K562 (cell line): Measurements from ENCODE around the gene CDH16. TPM values are rescaled to one million over a fixed set of nuclear protein-coding genes. Genes with fewer than 3 reads are reported as not detected.
A peak's percentile ranks its signal among the peaks of the same experiment; 100 is the strongest.

Experiments
- ATAC-seq: fragments of 200-7000 bp; cut with Tn5 transposase; 3 replicates; pipeline ENCODE4 v1.9.1; 2020; ENCODE audit warnings: moderate library complexity
- BruUV-seq: library from RNA; stranded (reverse); fragments of 400-500 nt; replicated peaks from 2 replicates; lab custom pipeline; 2021; lab: Mats Ljungman, UMichigan
- CTCF ChIA-PET: fragments of 300-600 bp; formaldehyde crosslinking; extraction: SDS; loops from one replicate; lab custom pipeline; 2021; ENCODE audit warnings: low intra/inter-chr PET ratio; lab: Yijun Ruan, JAX
- POLR2A ChIA-PET: fragments of 300-600, 350-650 bp; sonication (Branson Sonifier 250); formaldehyde crosslinking; extraction: SDS; loops from one replicate; lab custom pipeline; 2021; ENCODE audit warnings: antibody characterized with exemption, inconsistent platforms; lab: Yijun Ruan, JAX
- DNase-seq, 4 experiments: peaks; one replicate each; pipeline versions ENCODE4 v3.0.0 to v3.0.0-alpha.2; 2011 to 2018; ENCODE audit warnings: low spot score in 3 of 4, mixed read lengths in 3 of 4; ENCODE audit errors: extremely low read depth in 1 of 4
- FAIRE-seq: peaks from 2 replicates; lab custom pipeline; 2011; peaks lifted over from hg19 to GRCh38; lab: Jason Lieb, UNC
- H2AFZ ChIP-seq: 2 replicates; pipeline ENCODE4 v1.6.0; 2011; ENCODE audit warnings: low read depth, low read length, control low read depth, inconsistent platforms
- H3K27ac ChIP-seq: fragments of 200-600 bp; 3 replicates; pipeline ENCODE4 v1.8.0; 2011; ENCODE audit warnings: low read depth, mild to moderate bottlenecking, control low read depth, inconsistent platforms, low read length, moderate library complexity, mixed read lengths; ENCODE audit errors: extremely low read depth
- H3K27me3 ChIP-seq, 2 experiments: fragments of 300-600 bp in 1 of 2; 2 replicates in 1 of 2; 3 replicates in 1 of 2; pipeline versions ENCODE4 v1.6.0 to v1.8.0; 2011; ENCODE audit warnings: inconsistent platforms in 2 of 2, low read length in 2 of 2, mild to moderate bottlenecking in 1 of 2, mixed read lengths in 1 of 2, moderate library complexity in 1 of 2; ENCODE audit not compliant: control insufficient read depth in 2 of 2, insufficient read depth in 2 of 2
- H3K36me3 ChIP-seq: fragments of 300-600 bp; 3 replicates; pipeline ENCODE4 v1.8.0; 2011; ENCODE audit warnings: mild to moderate bottlenecking, low read length, inconsistent platforms; ENCODE audit not compliant: control insufficient read depth, insufficient read depth
- H3K4me1 ChIP-seq, 2 experiments: fragments of 200-600 bp in 1 of 2; replicated peaks in 1 of 2; 2 replicates in 1 of 2; 3 replicates in 1 of 2; pipeline versions ENCODE4 v1.5.1 to v1.8.0; 2011; ENCODE audit warnings: inconsistent platforms in 2 of 2, low read length in 2 of 2, mild to moderate bottlenecking in 1 of 2, mixed read lengths in 1 of 2, moderate library complexity in 1 of 2; ENCODE audit not compliant: control insufficient read depth in 2 of 2, insufficient read depth in 2 of 2
- H3K4me2 ChIP-seq: 2 replicates; pipeline ENCODE4 v1.6.1; 2011; ENCODE audit warnings: low read length, control low read depth, inconsistent platforms, mixed read lengths; ENCODE audit not compliant: insufficient read depth
- H3K4me3 ChIP-seq: fragments of 200-600 bp; sonication (generic), shearing (Covaris generic); 2 replicates; pipeline ENCODE4 v1.5.1; 2016; ENCODE audit warnings: control low read depth, inconsistent platforms
- H3K79me2 ChIP-seq: fragments of 200-600 bp; 3 replicates; pipeline ENCODE4 v1.8.0; 2011; ENCODE audit warnings: low read length, inconsistent platforms; ENCODE audit not compliant: control insufficient read depth, insufficient read depth
- H3K9ac ChIP-seq, 2 experiments: 2 replicates each; pipeline versions ENCODE4 v1.6.0 to v1.6.1; 2011; ENCODE audit warnings: low read depth in 2 of 2, low read length in 2 of 2, control low read depth in 1 of 2, inconsistent platforms in 1 of 2, mild to moderate bottlenecking in 1 of 2, mixed read lengths in 1 of 2; ENCODE audit not compliant: insufficient read depth in 1 of 2
- H3K9me1 ChIP-seq: one replicate; pipeline ENCODE4 v1.6.0; 2011; ENCODE audit warnings: inconsistent platforms, mild to moderate bottlenecking, low read length, moderate library complexity; ENCODE audit not compliant: control insufficient read depth, insufficient read depth
- H3K9me3 ChIP-seq: replicated peaks from 2 replicates; pipeline ENCODE4 v1.5.1; 2011; ENCODE audit warnings: low read depth, low read length, inconsistent platforms; ENCODE audit not compliant: control insufficient read depth, insufficient read depth
- H4K20me1 ChIP-seq: replicated peaks from 2 replicates; pipeline ENCODE4 v1.6.1; 2011; ENCODE audit warnings: low read length, inconsistent platforms, mixed read lengths; ENCODE audit not compliant: control insufficient read depth, insufficient read depth
- CEBPB ChIP-seq: fragments of 450-650 bp; IDR thresholded peaks from 2 replicates; pipeline ENCODE4 v1.6.1; 2016; ENCODE audit warnings: missing genetic modification characterization, missing compliant biosample characterization
- JUN ChIP-seq, 2 experiments: sonication (generic) in 1 of 2; formaldehyde crosslinking in 1 of 2; IDR thresholded peaks; 2 replicates each; pipeline versions ENCODE4 v1.6.1 to v1.8.0; 2012 to 2022; ENCODE audit warnings: borderline replicate concordance in 2 of 2, mild to moderate bottlenecking in 2 of 2, improper control_type of control experiment in 1 of 2, low read depth in 1 of 2, low read length in 1 of 2, missing genetic modification reagents in 1 of 2
- MEF2A ChIP-seq: IDR thresholded peaks from 2 replicates; pipeline ENCODE4 v1.6.1; 2011; ENCODE audit warnings: low read depth, mild to moderate bottlenecking, low read length, moderate library complexity; ENCODE audit not compliant: control insufficient read depth
- NFYB ChIP-seq: IDR thresholded peaks from 2 replicates; pipeline ENCODE4 v1.6.1; 2011; ENCODE audit warnings: mild to moderate bottlenecking, moderate library complexity; ENCODE audit not compliant: insufficient read length; ENCODE audit errors: extremely low read depth
- RAD21 ChIP-seq, 2 experiments: fragments of 250-450 bp in 1 of 2; fragments of 450-650 bp in 1 of 2; sonication (Bioruptor Pico) in 1 of 2; formaldehyde crosslinking in 1 of 2; IDR thresholded peaks in 1 of 2; conservative IDR thresholded peaks in 1 of 2; 2 replicates each; pipeline versions ENCODE4 v1.4.0 to v1.8.0; 2020 to 2022; ENCODE audit warnings: mild to moderate bottlenecking in 2 of 2, moderate library complexity in 1 of 2
- SMC3 ChIP-seq: conservative IDR thresholded peaks from 2 replicates; pipeline ENCODE4 v1.6.1; 2011; ENCODE audit warnings: low read depth, low read length, improper control_type of control experiment; ENCODE audit not compliant: insufficient read depth
- TEAD1 ChIP-seq, 2 experiments: fragments of 450-650 bp in 1 of 2; sonication (generic) in 1 of 2; formaldehyde crosslinking; IDR thresholded peaks; 2 replicates each; pipeline versions ENCODE4 v1.4.0 to v1.8.0; 2020 to 2022; ENCODE audit warnings: mild to moderate bottlenecking in 2 of 2, missing genetic modification reagents in 1 of 2
- TEAD4 ChIP-seq, 2 experiments: sonication (generic) in 1 of 2; formaldehyde crosslinking in 1 of 2; IDR thresholded peaks; 2 replicates each; pipeline versions ENCODE4 v1.6.1 to v1.8.0; 2012 to 2022; ENCODE audit warnings: borderline replicate concordance in 1 of 2, inconsistent platforms in 1 of 2, low read length in 1 of 2, mild to moderate bottlenecking in 1 of 2, missing genetic modification reagents in 1 of 2
- WGBS: fragments of 100-300 bp; shearing (Covaris generic); methylation state at CpG from one replicate; pipeline ENCODE4 v1.1.6; 2016; ENCODE audit warnings: low coverage, mixed read lengths; ENCODE audit not compliant: insufficient coverage; ENCODE audit errors: missing lambda C conversion rate; 5-methylcytosine and 5-hydroxymethylcytosine counted together
- in situ Hi-C: fragments of 300-500 bp; cut with MboI; formaldehyde crosslinking; loops from 4 replicates; pipeline ENCODE4 v1.15.0; 2018; ENCODE audit warnings: inconsistent platforms, mixed read lengths
- intact Hi-C: fragments of 100-400 bp; cut with micrococcal nuclease; formaldehyde crosslinking; loops from 2 replicates; pipeline ENCODE4 v1.14.2; 2022
- polyA plus RNA-seq, 8 experiments: library from polyadenylated mRNA; depleted of rRNA in 4 of 8; stranded (reverse) in 5 of 8; unstranded in 3 of 8; fragments of >200 nt; fragmentation: Nextera tagmentation in 2 of 8; fragmentation: Illumina TruSeq in 1 of 8; extraction: Ambion mirVana in 2 of 8; extraction: Trizol in 1 of 8; gene quantifications; 2 replicates each; pipeline versions ENCODE4 v1.2.1 to v1.2.3, GENCODE V29; 2011 to 2014; ENCODE audit warnings: inconsistent platforms in 1 of 8, missing spikeins in 1 of 8
- total RNA-seq, 7 experiments: library from RNA; depleted of rRNA in 6 of 7; stranded (reverse); fragments of >200 nt in 6 of 7; fragmentation: Illumina TruSeq in 2 of 7; extraction: Trizol in 2 of 7; gene quantifications; 2 replicates each; pipeline versions ENCODE4 v1.2.1 to v1.2.3, GENCODE V29; 2011 to 2021; ENCODE audit warnings: low replicate concordance in 1 of 7
- TF ChIP-seq, protein P1 (sequence below): fragments of 450-650 bp; formaldehyde crosslinking; IDR thresholded peaks from 2 replicates; pipeline ENCODE4 v1.4.0; 2020; ENCODE audit warnings: mild to moderate bottlenecking, moderate library complexity
- TF ChIP-seq, protein P2 (sequence below): fragments of 250-450 bp; sonication (Bioruptor Pico); IDR thresholded peaks from 2 replicates; pipeline ENCODE4 v1.8.0; 2021; ENCODE audit warnings: mild to moderate bottlenecking, moderate library complexity
- TF ChIP-seq, protein P3 (sequence below): fragments of 250-450 bp; sonication (Bioruptor Pico); IDR thresholded peaks from 2 replicates; pipeline ENCODE4 v1.8.0; 2022; ENCODE audit warnings: moderate library complexity, mild to moderate bottlenecking, inconsistent platforms

Gene CDH16
- total and polyA plus RNA-seq, 9 of the 15 experiments (the other 6 are each of a cell fraction or from before 2014, with no cell fraction given), result not detected

DNA sequence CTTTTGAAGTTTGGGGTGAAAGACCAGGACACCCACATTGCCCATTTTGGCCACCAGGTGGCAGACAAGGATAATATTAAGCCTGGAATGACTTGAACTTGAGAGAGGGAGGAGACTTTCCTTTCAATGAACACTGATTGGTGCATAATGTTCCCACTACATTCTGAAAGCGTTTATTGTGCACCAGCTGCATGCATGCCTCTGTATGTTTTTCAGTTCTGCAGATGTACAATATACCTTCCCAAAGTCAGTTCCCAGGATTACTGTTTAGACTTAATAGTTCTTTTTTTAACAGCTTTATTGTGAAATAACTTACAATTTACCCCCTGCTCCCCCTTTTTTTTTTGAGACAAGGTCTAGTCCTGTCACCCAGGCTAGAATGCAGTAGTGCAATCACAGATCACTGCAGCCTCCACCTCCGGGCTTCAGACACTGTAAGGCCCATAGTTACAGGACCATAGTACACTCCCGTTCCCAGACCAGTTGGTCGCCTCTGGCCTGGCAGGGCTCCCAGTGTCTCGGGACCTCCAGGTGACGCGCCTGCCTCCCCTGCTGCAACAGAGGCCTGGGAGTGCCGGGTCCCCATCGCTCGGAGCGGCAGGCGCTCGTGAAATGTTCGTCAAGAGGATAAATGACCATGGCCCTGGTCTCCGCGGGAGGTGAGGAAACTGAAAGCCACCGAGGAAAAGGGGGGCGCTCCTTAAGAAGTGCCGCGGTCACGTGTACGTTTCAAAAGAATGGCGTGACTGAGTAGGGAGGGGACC is 28.8 kb upstream of the CDH16 start:
- Histone ChIP-seq H2AFZ (peak overlapping the region; percentile 51; the same call in 1 of the 2 replicates), H4K20me1 (no peaks in the 10 kb centered on the region), H3K27ac (no peak overlapping the region), H3K36me3 (peaks cover 15% of the 10 kb centered on the region; the same call in 1 of the 3 replicates), H3K9me1 (no peaks in the 10 kb centered on the region), H3K4me3 (no peak overlapping the region), H3K79me2 (no peaks in the 10 kb centered on the region), H3K9ac (no peak overlapping the region; a peak in 1 of 4 replicates), H3K27me3 (no peaks in the 10 kb centered on the region), H3K4me2 (no peak overlapping the region), H3K4me1 (peaks cover 0 to 16% of the 10 kb centered on the region in 2 experiments; a peak in 1 of 5 replicates), H3K9me3 (peaks cover 2% of the 10 kb centered on the region)
- DNase-seq, result peak; percentile 81 to 89 (median 86)
- WGBS, result 21% methylated on average over 14 of the region's 23 CpGs
- peak; percentile 94 for ATAC-seq
- peak; percentile 100 for FAIRE-seq
- CTCF ChIA-PET, result interaction anchor here (0.7 to 2.4 kb wide), 3 partner anchors 53 to 331 kb away, joined by 4 to 9 read pairs (median 6); no protein-coding TSS in a partner anchor
- intact Hi-C loops, result loop anchor here (2.0 to 5.0 kb wide), 3 partner anchors 29 to 155 kb away; no protein-coding TSS in a partner anchor
- BruUV-seq, result no TSS peak
- in situ Hi-C loops, result no loop called here
- POLR2A ChIA-PET, result interaction anchor here (0.6 kb wide), 1 partner anchor 271 kb away, joined by 3 read pairs; no protein-coding TSS in a partner anchor
- TF ChIP-seq CEBPB (tag) (peak; percentile 72), TEAD1 (CRISPR knock-in tag; IDR thresholded peaks at IDR 0.05) (peak in 1 of 2 experiments; percentile 67; a peak in 1 of 4 replicates), SMC3 (peak; percentile 87), RAD21 (CRISPR knock-in tag; conservative IDR thresholded peaks at IDR 0.05 in 1 of 2, IDR thresholded peaks at IDR 0.05 in 1 of 2) (peak; percentile 72 to 83), NFYB (peak; percentile 72), MEF2A (no peak), TEAD4 (IDR thresholded peaks at IDR 0.05; ENCODE audit: low read length) (0 out of 2 replicates have a peak, but pooled peaks have one; percentile 13), TEAD4 (CRISPR knock-in tag; IDR thresholded peaks at IDR 0.05; ENCODE audit: borderline replicate concordance) (no peak), JUN (IDR thresholded peaks at IDR 0.05; ENCODE audit: borderline replicate concordance, low read depth, low read length) (no peak), JUN (CRISPR knock-in tag; IDR thresholded peaks at IDR 0.05; ENCODE audit: borderline replicate concordance) (0 out of 2 replicates have a peak, but pooled peaks have one; percentile 29)
- TF ChIP-seq, protein P1, sequence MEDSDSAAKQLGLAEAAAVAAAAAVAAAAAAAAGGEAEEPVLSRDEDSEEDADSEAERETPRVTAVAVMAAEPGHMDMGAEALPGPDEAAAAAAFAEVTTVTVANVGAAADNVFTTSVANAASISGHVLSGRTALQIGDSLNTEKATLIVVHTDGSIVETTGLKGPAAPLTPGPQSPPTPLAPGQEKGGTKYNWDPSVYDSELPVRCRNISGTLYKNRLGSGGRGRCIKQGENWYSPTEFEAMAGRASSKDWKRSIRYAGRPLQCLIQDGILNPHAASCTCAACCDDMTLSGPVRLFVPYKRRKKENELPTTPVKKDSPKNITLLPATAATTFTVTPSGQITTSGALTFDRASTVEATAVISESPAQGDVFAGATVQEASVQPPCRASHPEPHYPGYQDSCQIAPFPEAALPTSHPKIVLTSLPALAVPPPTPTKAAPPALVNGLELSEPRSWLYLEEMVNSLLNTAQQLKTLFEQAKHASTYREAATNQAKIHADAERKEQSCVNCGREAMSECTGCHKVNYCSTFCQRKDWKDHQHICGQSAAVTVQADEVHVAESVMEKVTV (CRISPR knock-in tag), result peak; percentile 52; the same call in 1 of the 2 replicates
- TF ChIP-seq, protein P2, sequence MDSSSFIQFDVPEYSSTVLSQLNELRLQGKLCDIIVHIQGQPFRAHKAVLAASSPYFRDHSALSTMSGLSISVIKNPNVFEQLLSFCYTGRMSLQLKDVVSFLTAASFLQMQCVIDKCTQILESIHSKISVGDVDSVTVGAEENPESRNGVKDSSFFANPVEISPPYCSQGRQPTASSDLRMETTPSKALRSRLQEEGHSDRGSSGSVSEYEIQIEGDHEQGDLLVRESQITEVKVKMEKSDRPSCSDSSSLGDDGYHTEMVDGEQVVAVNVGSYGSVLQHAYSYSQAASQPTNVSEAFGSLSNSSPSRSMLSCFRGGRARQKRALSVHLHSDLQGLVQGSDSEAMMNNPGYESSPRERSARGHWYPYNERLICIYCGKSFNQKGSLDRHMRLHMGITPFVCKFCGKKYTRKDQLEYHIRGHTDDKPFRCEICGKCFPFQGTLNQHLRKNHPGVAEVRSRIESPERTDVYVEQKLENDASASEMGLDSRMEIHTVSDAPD (CRISPR knock-in tag), result no peak
- TF ChIP-seq, protein P3, sequence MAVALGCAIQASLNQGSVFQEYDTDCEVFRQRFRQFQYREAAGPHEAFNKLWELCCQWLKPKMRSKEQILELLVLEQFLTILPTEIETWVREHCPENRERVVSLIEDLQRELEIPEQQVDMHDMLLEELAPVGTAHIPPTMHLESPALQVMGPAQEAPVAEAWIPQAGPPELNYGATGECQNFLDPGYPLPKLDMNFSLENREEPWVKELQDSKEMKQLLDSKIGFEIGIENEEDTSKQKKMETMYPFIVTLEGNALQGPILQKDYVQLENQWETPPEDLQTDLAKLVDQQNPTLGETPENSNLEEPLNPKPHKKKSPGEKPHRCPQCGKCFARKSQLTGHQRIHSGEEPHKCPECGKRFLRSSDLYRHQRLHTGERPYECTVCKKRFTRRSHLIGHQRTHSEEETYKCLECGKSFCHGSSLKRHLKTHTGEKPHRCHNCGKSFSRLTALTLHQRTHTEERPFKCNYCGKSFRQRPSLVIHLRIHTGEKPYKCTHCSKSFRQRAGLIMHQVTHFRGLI (CRISPR knock-in tag), result no peak
